ENCODE measurements around the gene ARID4B. TPM values are rescaled to one million over a fixed set of nuclear protein-coding genes. Genes with fewer than 3 reads are reported as not detected.

ARID4B gene
- total RNA-seq, 1 experiment from 2014 or later, result 34.2 TPM

DNA sequence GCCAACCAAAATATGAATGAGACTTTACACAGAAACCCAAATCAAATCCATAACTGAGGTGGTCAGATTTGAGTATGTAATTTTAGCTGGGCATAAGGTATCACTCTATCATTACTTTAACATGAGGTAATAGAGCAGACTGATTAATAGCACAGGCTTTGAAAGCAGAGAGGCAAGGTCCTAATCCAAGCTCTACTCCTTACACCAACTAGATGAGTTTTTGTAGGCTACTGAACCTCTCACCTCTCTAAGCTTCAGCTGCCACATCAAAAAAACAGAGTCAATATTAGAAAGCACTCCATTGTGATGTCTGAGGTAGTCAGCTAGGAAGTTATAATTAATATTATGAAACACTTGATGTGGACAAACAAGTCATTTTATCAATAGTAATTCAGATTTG lies 63.7 kb downstream of the ARID4B start:
- no TSS peak for BruUV-seq (replicated peaks)
- Mint-ChIP-seq H3K27me3 (ENCODE audit: insufficient read depth, unreplicated experiment) (no peaks in the 10 kb centered on the region), H3K4me1 (ENCODE audit: low read depth, unreplicated experiment) (no peaks in the 10 kb centered on the region), H3K4me3 (ENCODE audit: unreplicated experiment) (no peak overlapping the region), H3K36me3 (ENCODE audit: insufficient read depth, unreplicated experiment) (no peaks in the 10 kb centered on the region), H3K27ac (ENCODE audit: unreplicated experiment) (no peak overlapping the region), H3K9me3 (ENCODE audit: unreplicated experiment) (no peaks in the 10 kb centered on the region)
- TF ChIP-seq, protein P1, sequence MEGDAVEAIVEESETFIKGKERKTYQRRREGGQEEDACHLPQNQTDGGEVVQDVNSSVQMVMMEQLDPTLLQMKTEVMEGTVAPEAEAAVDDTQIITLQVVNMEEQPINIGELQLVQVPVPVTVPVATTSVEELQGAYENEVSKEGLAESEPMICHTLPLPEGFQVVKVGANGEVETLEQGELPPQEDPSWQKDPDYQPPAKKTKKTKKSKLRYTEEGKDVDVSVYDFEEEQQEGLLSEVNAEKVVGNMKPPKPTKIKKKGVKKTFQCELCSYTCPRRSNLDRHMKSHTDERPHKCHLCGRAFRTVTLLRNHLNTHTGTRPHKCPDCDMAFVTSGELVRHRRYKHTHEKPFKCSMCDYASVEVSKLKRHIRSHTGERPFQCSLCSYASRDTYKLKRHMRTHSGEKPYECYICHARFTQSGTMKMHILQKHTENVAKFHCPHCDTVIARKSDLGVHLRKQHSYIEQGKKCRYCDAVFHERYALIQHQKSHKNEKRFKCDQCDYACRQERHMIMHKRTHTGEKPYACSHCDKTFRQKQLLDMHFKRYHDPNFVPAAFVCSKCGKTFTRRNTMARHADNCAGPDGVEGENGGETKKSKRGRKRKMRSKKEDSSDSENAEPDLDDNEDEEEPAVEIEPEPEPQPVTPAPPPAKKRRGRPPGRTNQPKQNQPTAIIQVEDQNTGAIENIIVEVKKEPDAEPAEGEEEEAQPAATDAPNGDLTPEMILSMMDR (IDR thresholded peaks at IDR 0.05; ENCODE audit: insufficient read depth in 1 of 2, low read depth in 1 of 2, low read length in 1 of 2, severe bottlenecking in 1 of 2, unreplicated experiment in 1 of 2), result no peak
- no peaks in the 10 kb centered on the region for H3K9me3 ChIP-seq
- H3K4me1 ChIP-seq, result no peaks in the 10 kb centered on the region
- H3K36me3 ChIP-seq (ENCODE audit: control insufficient read depth, insufficient read depth, low read length), result no peaks in the 10 kb centered on the region
- intact Hi-C loops (cut with micrococcal nuclease; ENCODE audit: unreplicated experiment), result no loop called here
- no peak overlapping the region for H3K4me3 ChIP-seq (ENCODE audit: low read depth, low read length)
- no peak for DNase-seq
- CTCF ChIA-PET, result interaction anchor here (0.7 kb wide), 1 partner anchor 360 kb away, joined by 3 read pairs; no protein-coding TSS in a partner anchor
- H3K27me3 ChIP-seq (replicated peaks; ENCODE audit: control insufficient read depth, insufficient read depth, low read length), result no peaks in the 10 kb centered on the region
- POLR2A ChIA-PET, result no interaction called here

DNA sequence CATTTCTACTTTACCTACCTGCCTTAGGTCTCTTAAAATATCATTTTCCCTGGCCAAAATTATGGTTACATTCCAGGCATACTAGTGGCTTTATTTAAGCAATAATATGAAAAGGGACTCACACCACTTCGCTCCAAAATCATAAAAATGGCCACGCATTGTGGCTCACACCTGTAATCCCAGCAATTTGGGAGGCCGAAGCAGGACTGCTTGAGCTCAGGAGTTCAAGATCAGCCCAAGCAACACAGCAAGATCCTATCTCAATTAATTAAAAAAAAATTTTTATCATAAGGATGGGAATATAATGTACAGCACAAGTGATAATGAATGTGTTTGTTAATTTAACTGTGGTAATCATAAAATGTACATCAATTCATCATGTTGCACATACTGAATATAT lies 65.4 kb downstream of the ARID4B start:
- no peak overlapping the region for H3K4me3 ChIP-seq (ENCODE audit: low read depth, low read length)
- Mint-ChIP-seq H3K9me3 (ENCODE audit: unreplicated experiment) (no peaks in the 10 kb centered on the region), H3K27ac (ENCODE audit: unreplicated experiment) (no peak overlapping the region), H3K36me3 (ENCODE audit: insufficient read depth, unreplicated experiment) (peaks cover 6% of the 10 kb centered on the region), H3K4me1 (ENCODE audit: low read depth, unreplicated experiment) (no peaks in the 10 kb centered on the region), H3K4me3 (ENCODE audit: unreplicated experiment) (no peak overlapping the region), H3K27me3 (ENCODE audit: insufficient read depth, unreplicated experiment) (no peaks in the 10 kb centered on the region)
- no peaks in the 10 kb centered on the region for H3K27me3 ChIP-seq (replicated peaks; ENCODE audit: control insufficient read depth, insufficient read depth, low read length)
- intact Hi-C loops (cut with micrococcal nuclease; ENCODE audit: unreplicated experiment), result no loop called here
- no peaks in the 10 kb centered on the region for H3K9me3 ChIP-seq
- TF ChIP-seq, protein P1 (IDR thresholded peaks at IDR 0.05; ENCODE audit: insufficient read depth in 1 of 2, low read depth in 1 of 2, low read length in 1 of 2, severe bottlenecking in 1 of 2, unreplicated experiment in 1 of 2), result no peak
- H3K4me1 ChIP-seq, result no peaks in the 10 kb centered on the region
- ChIA-PET CTCF (no interaction called here), POLR2A (no interaction called here)
- no peak for DNase-seq
- BruUV-seq (replicated peaks), result no TSS peak
- peaks cover 2% of the 10 kb centered on the region; the same call in 1 of the 2 replicates for H3K36me3 ChIP-seq (ENCODE audit: control insufficient read depth, insufficient read depth, low read length)

DNA sequence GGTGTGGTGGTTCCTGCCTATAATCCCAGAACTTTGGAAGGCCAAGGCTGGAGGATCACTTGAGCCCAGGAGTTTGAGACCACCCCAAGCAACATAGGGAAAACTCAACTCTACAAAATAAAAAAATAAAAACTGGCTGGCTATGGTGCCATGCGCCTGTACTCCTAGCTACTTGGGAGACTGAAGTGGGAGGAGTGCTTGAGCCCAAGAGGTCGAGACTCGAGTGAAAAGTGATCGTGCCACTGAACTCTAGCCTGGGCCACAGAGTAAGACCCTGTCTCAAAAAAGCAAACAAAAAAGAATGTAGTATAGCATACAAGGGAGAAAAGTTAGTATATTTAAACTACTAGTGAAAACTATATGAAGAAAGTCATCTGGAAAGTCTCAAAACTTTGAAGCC lies 66.7 kb downstream of the ARID4B start:
- no peak overlapping the region for H3K27ac Mint-ChIP-seq (ENCODE audit: unreplicated experiment)
- no TSS peak for BruUV-seq (replicated peaks)
- no peaks in the 10 kb centered on the region for H3K9me3 Mint-ChIP-seq (ENCODE audit: unreplicated experiment)

More for the DNA sequence above, 66.7 kb downstream of the ARID4B start:
- Mint-ChIP-seq H3K4me3 (ENCODE audit: unreplicated experiment) (no peak overlapping the region), H3K36me3 (ENCODE audit: insufficient read depth, unreplicated experiment) (peaks cover 8% of the 10 kb centered on the region), H3K4me1 (ENCODE audit: low read depth, unreplicated experiment) (no peaks in the 10 kb centered on the region), H3K27me3 (ENCODE audit: insufficient read depth, unreplicated experiment) (no peaks in the 10 kb centered on the region)
- CTCF ChIA-PET, result no interaction called here
- Histone ChIP-seq H3K4me3 (ENCODE audit: low read depth, low read length) (no peak overlapping the region), H3K9me3 (no peaks in the 10 kb centered on the region), H3K36me3 (ENCODE audit: control insufficient read depth, insufficient read depth, low read length) (peaks cover 2% of the 10 kb centered on the region; the same call in 1 of the 2 replicates), H3K27me3 (replicated peaks; ENCODE audit: control insufficient read depth, insufficient read depth, low read length) (no peaks in the 10 kb centered on the region), H3K4me1 (no peaks in the 10 kb centered on the region)
- TF ChIP-seq, protein P1 (IDR thresholded peaks at IDR 0.05; ENCODE audit: insufficient read depth in 1 of 2, low read depth in 1 of 2, low read length in 1 of 2, severe bottlenecking in 1 of 2, unreplicated experiment in 1 of 2), result no peak
- POLR2A ChIA-PET, result no interaction called here
- DNase-seq, result no peak
- intact Hi-C loops (cut with micrococcal nuclease; ENCODE audit: unreplicated experiment), result no loop called here
